ENCODE data around the gene TMCO6.

TMCO6 gene

GRCh38 chr5:140674211-140674610 lies 35.0 kb downstream of the TMCO6 start:
- FAIRE-seq = no peak

GRCh38 chr5:140674629-140675028 lies 35.4 kb downstream of the TMCO6 start:
- no peak for FAIRE-seq

GRCh38 chr5:140677947-140678346 lies 38.7 kb downstream of the TMCO6 start:
- FAIRE-seq = no peak

- no peak for FAIRE-seq
Measured at GRCh38 chr5:140678993-140679392, 39.7 kb downstream of the TMCO6 start.

GRCh38 chr5:140690376-140690932 lies 51.2 kb downstream of the TMCO6 start:
- no peak for FAIRE-seq

GRCh38 chr5:140690941-140691924 lies 52.0 kb downstream of the TMCO6 start, which contains the start of the genes HARS1 and HARS2:
HARS1 (minus strand) TSS chr5:140691370; CDS start chr5:140691304, 66 bp downstream.
HARS2 (plus strand) TSS chr5:140691455; CDS start chr5:140691649, 194 bp downstream.
- FAIRE-seq = peak; percentile 43

GRCh38 chr5:140694276-140694675 lies 55.0 kb downstream of the TMCO6 start:
- no peak for FAIRE-seq

Measured in islet of Langerhans (tissue), 1 donor.